GM10248 (cell line): Measurements from ENCODE around the gene NSF.

Experiments used
- CTCF ChIA-PET: fragments of 300-600 bp; sonication (Branson Sonifier 250); formaldehyde crosslinking; extraction: SDS; loops from one replicate; lab custom pipeline; 2021; ENCODE audit warnings: antibody characterized with exemption; lab: Yijun Ruan, JAX
- POLR2A ChIA-PET: fragments of 350-650 bp; sonication (Branson Sonifier 250); formaldehyde crosslinking; extraction: SDS; loops from one replicate; lab custom pipeline; 2020; ENCODE audit warnings: antibody characterized with exemption; lab: Yijun Ruan, JAX
- DNase-seq: peaks from one replicate; pipeline ENCODE4 v3.0.0; 2012; ENCODE audit errors: extremely low spot score
- CTCF ChIP-seq: IDR thresholded peaks from 2 replicates; pipeline ENCODE4 v1.5.1; 2012; ENCODE audit warnings: mild to moderate bottlenecking, low read depth; ENCODE audit errors: extremely low read depth, missing control alignments, control extremely low read depth

Gene NSF

GRCh38 chr17:46770439-46770817 lies 180.0 kb downstream of the NSF start:
- TF ChIP-seq CTCF = no peak
- POLR2A ChIA-PET = no interaction called here
- no peak for DNase-seq
- CTCF ChIA-PET = interaction anchor here (0.6 kb wide), 1 partner anchor 12 kb away, joined by 3 read pairs; no protein-coding TSS in a partner anchor

- CTCF ChIA-PET = interaction anchor here (0.6 kb wide), 1 partner anchor 13 kb away, joined by 3 read pairs; no protein-coding TSS in a partner anchor
- peak; percentile 54 for DNase-seq
- POLR2A ChIA-PET = no interaction called here
- no peak for TF ChIP-seq CTCF
Observed at GRCh38 chr17:46770818-46771560, 180.5 kb downstream of the NSF start.

GRCh38 chr17:46771561-46772474 lies 181.3 kb downstream of the NSF start:
- peak; percentile 46 for DNase-seq
- CTCF ChIA-PET = no interaction called here
- POLR2A ChIA-PET = no interaction called here
- TF ChIP-seq CTCF = no peak

GRCh38 chr17:46772475-46773220 lies 182.2 kb downstream of the NSF start:
- DNase-seq = peak; percentile 24
- ChIA-PET POLR2A (no interaction called here), CTCF (no interaction called here)
- no peak for TF ChIP-seq CTCF

- CTCF ChIA-PET = no interaction called here
- POLR2A ChIA-PET = no interaction called here
- DNase-seq = peak; percentile 18
- no peak for TF ChIP-seq CTCF
Observed at GRCh38 chr17:46773221-46773605, 182.7 kb downstream of the NSF start.

GRCh38 chr17:46773676-46774075 lies 183.2 kb downstream of the NSF start:
- DNase-seq = no peak
- POLR2A ChIA-PET = no interaction called here
- no peak for TF ChIP-seq CTCF
- CTCF ChIA-PET = interaction anchor here (0.9 kb wide), 1 partner anchor 9 kb away, joined by 4 read pairs; no protein-coding TSS in a partner anchor
